Fibroblast of the conjunctiva (primary cell): ENCODE measurements around the gene AMMECR1.
"Not testable (repeated sequence)": the region's sequence is repeated elsewhere in the genome, so short reads cannot be mapped to it uniquely, and the experiment has no call there.

Experiments
- DNase-seq: peaks from one replicate; pipeline ENCODE4 v3.0.0-alpha.2; 2010; ENCODE audit warnings: low read depth

The AMMECR1 gene

GRCh38 chrX:110317820-110318663, at the start of gene AMMECR1:
AMMECR1 (minus strand) TSS chrX:110318085; CDS start chrX:110318071, 14 bp downstream.
- peak; percentile 60 for DNase-seq

GRCh38 chrX:110363244-110363643, 45.4 kb upstream of the AMMECR1 start:
- DNase-seq, result no peak

GRCh38 chrX:110359273-110359672, 41.4 kb upstream of the AMMECR1 start:
- DNase-seq, result no peak

- no peak for DNase-seq
Observed at GRCh38 chrX:110358548-110358947, 40.7 kb upstream of the AMMECR1 start, which contains the start of gene RTL9. RTL9 (plus strand) TSS chrX:110358848; CDS start chrX:110450618, 91,770 bp downstream.

GRCh38 chrX:110346681-110347080, 28.8 kb upstream of the AMMECR1 start:
- DNase-seq, result no peak

- DNase-seq, result peak; percentile 87
Observed at GRCh38 chrX:110341189-110342035, 23.5 kb upstream of the AMMECR1 start.

GRCh38 chrX:110338935-110339334, 21.1 kb upstream of the AMMECR1 start:
- DNase-seq, result no peak

- DNase-seq, result not testable (repeated sequence)
Observed at GRCh38 chrX:110333458-110333857, 15.6 kb upstream of the AMMECR1 start.

GRCh38 chrX:110331444-110332030, 13.7 kb upstream of the AMMECR1 start:
- DNase-seq, result no peak

GRCh38 chrX:110328613-110329012, 10.7 kb upstream of the AMMECR1 start:
- not testable (repeated sequence) for DNase-seq

GRCh38 chrX:110327336-110327735, 9.5 kb upstream of the AMMECR1 start:
- no peak for DNase-seq

GRCh38 chrX:110326712-110327111, 8.8 kb upstream of the AMMECR1 start:
- no peak for DNase-seq

- no peak for DNase-seq
Observed at GRCh38 chrX:110322603-110323002, 4.7 kb upstream of the AMMECR1 start.

GRCh38 chrX:110321670-110322069, 3.8 kb upstream of the AMMECR1 start:
- DNase-seq, result no peak

GRCh38 chrX:110321081-110321480, 3.2 kb upstream of the AMMECR1 start:
- DNase-seq, result no peak

- no peak for DNase-seq
Observed at GRCh38 chrX:110320381-110320987, 2.6 kb upstream of the AMMECR1 start.

- no peak for DNase-seq
Observed at GRCh38 chrX:110318664-110318968, 731 bp upstream of the AMMECR1 start.

GRCh38 chrX:110317061-110317819, 645 bp downstream of the AMMECR1 start:
- no peak for DNase-seq

- DNase-seq, result no peak
Observed at GRCh38 chrX:110316351-110317060, 1.4 kb downstream of the AMMECR1 start.

- DNase-seq, result no peak
Observed at GRCh38 chrX:110315551-110315950, 2.3 kb downstream of the AMMECR1 start.
